Measurements from ENCODE around the gene MGAT4D. TPM values are rescaled to one million over a fixed set of nuclear protein-coding genes. Genes with fewer than 3 reads are reported as not detected.

Gene MGAT4D
- total RNA-seq, 1 donor from 2014 or later = not detected

DNA sequence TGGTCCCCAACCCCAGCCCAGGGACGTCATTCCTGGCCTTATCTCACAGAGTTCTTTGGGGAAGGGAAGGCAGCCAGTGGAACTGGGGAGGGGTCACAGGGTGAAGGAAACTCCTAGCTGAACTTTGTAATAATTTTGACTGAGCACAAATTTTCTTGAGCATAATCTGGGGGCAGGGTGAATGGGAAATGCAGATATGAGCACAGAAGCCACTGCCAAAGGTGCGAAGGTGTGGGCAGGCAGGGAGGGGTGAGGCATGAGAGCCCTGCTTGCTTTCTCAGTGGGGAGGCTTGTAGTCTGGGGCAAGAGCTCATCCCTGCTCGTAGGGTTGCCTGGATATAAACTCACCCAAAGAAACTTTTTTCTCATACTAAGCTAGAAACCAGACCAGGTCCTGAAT is 34.9 kb downstream of the MGAT4D start:
- no peak overlapping the region for H3K27ac ChIP-seq (ENCODE audit: low read depth, low read length)
- H3K4me1 Mint-ChIP-seq (ENCODE audit: low read depth, unreplicated experiment) = no peaks in the 10 kb centered on the region
- no peak overlapping the region for H3K27ac Mint-ChIP-seq (ENCODE audit: unreplicated experiment)
- H3K9me3 Mint-ChIP-seq (ENCODE audit: unreplicated experiment) = no peaks in the 10 kb centered on the region
- no peaks in the 10 kb centered on the region for H3K36me3 Mint-ChIP-seq (ENCODE audit: low read depth, unreplicated experiment)
- no peaks in the 10 kb centered on the region for H3K36me3 ChIP-seq (ENCODE audit: insufficient read depth, low read length)
- peaks cover 2% of the 10 kb centered on the region for H3K27me3 ChIP-seq (ENCODE audit: insufficient read depth, low read length)
- TF ChIP-seq, protein P1, sequence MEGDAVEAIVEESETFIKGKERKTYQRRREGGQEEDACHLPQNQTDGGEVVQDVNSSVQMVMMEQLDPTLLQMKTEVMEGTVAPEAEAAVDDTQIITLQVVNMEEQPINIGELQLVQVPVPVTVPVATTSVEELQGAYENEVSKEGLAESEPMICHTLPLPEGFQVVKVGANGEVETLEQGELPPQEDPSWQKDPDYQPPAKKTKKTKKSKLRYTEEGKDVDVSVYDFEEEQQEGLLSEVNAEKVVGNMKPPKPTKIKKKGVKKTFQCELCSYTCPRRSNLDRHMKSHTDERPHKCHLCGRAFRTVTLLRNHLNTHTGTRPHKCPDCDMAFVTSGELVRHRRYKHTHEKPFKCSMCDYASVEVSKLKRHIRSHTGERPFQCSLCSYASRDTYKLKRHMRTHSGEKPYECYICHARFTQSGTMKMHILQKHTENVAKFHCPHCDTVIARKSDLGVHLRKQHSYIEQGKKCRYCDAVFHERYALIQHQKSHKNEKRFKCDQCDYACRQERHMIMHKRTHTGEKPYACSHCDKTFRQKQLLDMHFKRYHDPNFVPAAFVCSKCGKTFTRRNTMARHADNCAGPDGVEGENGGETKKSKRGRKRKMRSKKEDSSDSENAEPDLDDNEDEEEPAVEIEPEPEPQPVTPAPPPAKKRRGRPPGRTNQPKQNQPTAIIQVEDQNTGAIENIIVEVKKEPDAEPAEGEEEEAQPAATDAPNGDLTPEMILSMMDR (IDR thresholded peaks at IDR 0.05; ENCODE audit: insufficient read depth, low read depth, low read length) = no peak
- no peak for TF ChIP-seq EZH2 (IDR thresholded peaks at IDR 0.05; ENCODE audit: insufficient read depth, low read length)
- no peaks in the 10 kb centered on the region for H3K27me3 Mint-ChIP-seq (ENCODE audit: low read depth, unreplicated experiment)
- FAIRE-seq (no peak), DNase-seq (ENCODE audit: low read depth) (no peak)
- H3K9me3 ChIP-seq (ENCODE audit: insufficient read depth, low read depth, low read length) = no peaks in the 10 kb centered on the region
- H3K4me3 Mint-ChIP-seq (ENCODE audit: unreplicated experiment) = no peak overlapping the region
- no peak overlapping the region for H3K4me2 ChIP-seq (ENCODE audit: low read length)
- H4K20me1 ChIP-seq (ENCODE audit: insufficient read depth, low read length) = no peaks in the 10 kb centered on the region
- no peak overlapping the region for H2AFZ ChIP-seq (ENCODE audit: low read depth, low read length)
- H3K9ac ChIP-seq (ENCODE audit: low read length) = no peak overlapping the region
- H3K4me3 ChIP-seq (ENCODE audit: insufficient read depth, low read depth, low read length) = no peak overlapping the region
- no peaks in the 10 kb centered on the region for H3K4me1 ChIP-seq (ENCODE audit: insufficient read depth, low read length)
- no peaks in the 10 kb centered on the region for H3K79me2 ChIP-seq (ENCODE audit: insufficient read depth, low read length)

DNA sequence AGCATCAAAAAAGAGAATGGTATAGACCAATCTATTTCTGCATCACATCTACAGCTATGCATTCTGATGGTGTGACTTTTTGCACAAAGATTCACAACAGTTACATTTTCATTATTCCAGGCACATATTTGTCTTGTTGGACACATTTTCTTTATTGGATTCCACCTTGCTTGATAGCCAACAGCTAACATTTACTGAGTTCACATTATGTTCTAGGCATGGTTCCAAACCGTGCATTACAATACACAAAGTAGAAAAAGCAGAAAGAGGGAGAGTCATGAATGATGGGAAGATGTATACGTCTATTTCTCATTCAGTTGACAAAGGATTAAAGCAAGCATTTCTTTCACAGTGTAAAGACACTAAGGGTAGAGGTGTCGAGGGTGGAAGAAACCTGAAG is 47.7 kb downstream of the MGAT4D start:
- Mint-ChIP-seq H3K4me1 (ENCODE audit: low read depth, unreplicated experiment) (no peaks in the 10 kb centered on the region), H3K9me3 (ENCODE audit: unreplicated experiment) (peaks cover 2% of the 10 kb centered on the region), H3K4me3 (ENCODE audit: unreplicated experiment) (no peak overlapping the region), H3K36me3 (ENCODE audit: low read depth, unreplicated experiment) (no peaks in the 10 kb centered on the region), H3K27me3 (ENCODE audit: low read depth, unreplicated experiment) (no peaks in the 10 kb centered on the region), H3K27ac (ENCODE audit: unreplicated experiment) (no peak overlapping the region)
- Histone ChIP-seq H3K27me3 (ENCODE audit: insufficient read depth, low read length) (no peaks in the 10 kb centered on the region), H4K20me1 (ENCODE audit: insufficient read depth, low read length) (no peaks in the 10 kb centered on the region), H2AFZ (ENCODE audit: low read depth, low read length) (no peak overlapping the region), H3K36me3 (ENCODE audit: insufficient read depth, low read length) (no peaks in the 10 kb centered on the region), H3K4me3 (ENCODE audit: insufficient read depth, low read depth, low read length) (no peak overlapping the region), H3K9ac (ENCODE audit: low read length) (no peak overlapping the region), H3K27ac (ENCODE audit: low read depth, low read length) (no peak overlapping the region), H3K4me2 (ENCODE audit: low read length) (no peak overlapping the region), H3K79me2 (ENCODE audit: insufficient read depth, low read length) (no peaks in the 10 kb centered on the region), H3K9me3 (ENCODE audit: insufficient read depth, low read depth, low read length) (no peaks in the 10 kb centered on the region), H3K4me1 (ENCODE audit: insufficient read depth, low read length) (no peaks in the 10 kb centered on the region)
- no peak for FAIRE-seq
- TF ChIP-seq EZH2 (IDR thresholded peaks at IDR 0.05; ENCODE audit: insufficient read depth, low read length) = no peak
- TF ChIP-seq, protein P1 (IDR thresholded peaks at IDR 0.05; ENCODE audit: insufficient read depth, low read depth, low read length) = no peak
- DNase-seq (ENCODE audit: low read depth) = no peak

DNA sequence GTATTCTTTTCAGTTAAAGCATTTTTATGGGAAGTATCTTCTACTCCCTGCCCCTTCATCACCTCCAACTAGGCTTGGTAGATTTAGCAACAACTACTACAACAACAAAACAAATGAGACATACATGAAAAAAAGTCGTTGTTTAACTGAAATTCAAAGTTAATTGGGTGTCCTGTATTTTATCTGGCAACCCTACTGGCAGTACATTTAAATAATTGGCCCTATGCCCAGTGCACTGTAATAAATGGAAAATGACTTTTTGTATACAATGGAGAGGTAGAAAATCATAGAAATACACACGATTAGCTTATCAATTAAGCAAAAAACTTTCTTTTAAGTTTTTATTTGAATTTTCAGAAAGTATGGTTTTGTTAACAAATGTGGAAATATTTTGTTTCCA is 49.3 kb downstream of the MGAT4D start:
- no peak overlapping the region for H3K27ac Mint-ChIP-seq (ENCODE audit: unreplicated experiment)
- no peak overlapping the region for H3K4me3 Mint-ChIP-seq (ENCODE audit: unreplicated experiment)
- DNase-seq (ENCODE audit: low read depth) (peak; percentile 8), FAIRE-seq (no peak)
- Histone ChIP-seq H3K4me2 (ENCODE audit: low read length) (no peak overlapping the region), H3K9ac (ENCODE audit: low read length) (no peak overlapping the region), H3K36me3 (ENCODE audit: insufficient read depth, low read length) (no peaks in the 10 kb centered on the region), H4K20me1 (ENCODE audit: insufficient read depth, low read length) (no peaks in the 10 kb centered on the region), H3K4me1 (ENCODE audit: insufficient read depth, low read length) (no peaks in the 10 kb centered on the region), H3K27ac (ENCODE audit: low read depth, low read length) (no peak overlapping the region), H2AFZ (ENCODE audit: low read depth, low read length) (no peak overlapping the region), H3K27me3 (ENCODE audit: insufficient read depth, low read length) (no peaks in the 10 kb centered on the region), H3K4me3 (ENCODE audit: insufficient read depth, low read depth, low read length) (no peak overlapping the region), H3K79me2 (ENCODE audit: insufficient read depth, low read length) (no peaks in the 10 kb centered on the region), H3K9me3 (ENCODE audit: insufficient read depth, low read depth, low read length) (no peaks in the 10 kb centered on the region)
- peaks cover 4% of the 10 kb centered on the region for H3K9me3 Mint-ChIP-seq (ENCODE audit: unreplicated experiment)
- no peaks in the 10 kb centered on the region for H3K36me3 Mint-ChIP-seq (ENCODE audit: low read depth, unreplicated experiment)
- H3K4me1 Mint-ChIP-seq (ENCODE audit: low read depth, unreplicated experiment) = no peaks in the 10 kb centered on the region
- no peaks in the 10 kb centered on the region for H3K27me3 Mint-ChIP-seq (ENCODE audit: low read depth, unreplicated experiment)
- TF ChIP-seq, protein P1 (IDR thresholded peaks at IDR 0.05; ENCODE audit: insufficient read depth, low read depth, low read length) = no peak
- no peak for TF ChIP-seq EZH2 (IDR thresholded peaks at IDR 0.05; ENCODE audit: insufficient read depth, low read length)

Measured in astrocyte (in vitro differentiated cells and primary cell).